ENCODE measurements around the gene RAB36. TPM values are rescaled to one million over a fixed set of nuclear protein-coding genes. Genes with fewer than 3 reads are reported as not detected.

RAB36 gene
- total RNA-seq, 1 experiment from 2014 or later, result 4.1 TPM

- Histone ChIP-seq H3K27ac (ENCODE audit: low read length) (no peak overlapping the region), H3K9me3 (ENCODE audit: control insufficient read depth, insufficient read depth, low read depth, low read length) (no peaks in the 10 kb centered on the region), H3K27me3 (ENCODE audit: control insufficient read depth, insufficient read depth, low read length) (no peaks in the 10 kb centered on the region), H3K36me3 (ENCODE audit: control insufficient read depth, insufficient read depth, low read length) (no peaks in the 10 kb centered on the region), H3K4me1 (ENCODE audit: control insufficient read depth, insufficient read depth, low read length) (no peaks in the 10 kb centered on the region), H3K4me3 (ENCODE audit: low read depth in 2 of 2, low read length in 2 of 2) (no peak overlapping the region)
- no TSS peak for BruUV-seq (replicated peaks)
- ATAC-seq (no peak), DNase-seq (ENCODE audit: low read depth, low spot score) (no peak)
- CTCF ChIA-PET, result no interaction called here
- in situ Hi-C loops (cut with HindIII; ENCODE audit: low pct_unique_long_range_greater_than_20kb, low sequenced_read_pairs), result no loop called here
- intact Hi-C loops (cut with micrococcal nuclease; ENCODE audit: unreplicated experiment), result no loop called here
- TF ChIP-seq SIN3A (IDR thresholded peaks at IDR 0.05; ENCODE audit: borderline replicate concordance, insufficient read depth, low read depth, low read length) (no peak), POLR2AphosphoS5 (IDR thresholded peaks at IDR 0.05; ENCODE audit: low read depth, low read length) (no peak), CTCF (IDR thresholded peaks at IDR 0.05) (no peak), REST (IDR thresholded peaks at IDR 0.05; ENCODE audit: insufficient read depth in 1 of 2, low read depth in 2 of 2, low read length in 1 of 2) (no peak), TCF7L2 (IDR thresholded peaks at IDR 0.05; ENCODE audit: low read depth, low read length) (no peak)
- POLR2A ChIA-PET, result no interaction called here
These were observed 47.3 kb downstream of the RAB36 start for GRCh38 chr22:23192558-23192957.

- intact Hi-C loops (cut with micrococcal nuclease; ENCODE audit: unreplicated experiment), result no loop called here
- Histone ChIP-seq H3K4me3 (ENCODE audit: low read depth in 2 of 2, low read length in 2 of 2) (no peak overlapping the region), H3K9me3 (ENCODE audit: control insufficient read depth, insufficient read depth, low read depth, low read length) (no peaks in the 10 kb centered on the region), H3K27ac (ENCODE audit: low read length) (no peak overlapping the region), H3K36me3 (ENCODE audit: control insufficient read depth, insufficient read depth, low read length) (no peaks in the 10 kb centered on the region), H3K4me1 (ENCODE audit: control insufficient read depth, insufficient read depth, low read length) (no peaks in the 10 kb centered on the region), H3K27me3 (ENCODE audit: control insufficient read depth, insufficient read depth, low read length) (no peaks in the 10 kb centered on the region)
- no TSS peak for BruUV-seq (replicated peaks)
- TF ChIP-seq POLR2AphosphoS5 (IDR thresholded peaks at IDR 0.05; ENCODE audit: low read depth, low read length), result no peak
- no peak for TF ChIP-seq SIN3A (IDR thresholded peaks at IDR 0.05; ENCODE audit: borderline replicate concordance, insufficient read depth, low read depth, low read length)
- TF ChIP-seq REST (IDR thresholded peaks at IDR 0.05; ENCODE audit: insufficient read depth in 1 of 2, low read depth in 2 of 2, low read length in 1 of 2), result no peak
- TF ChIP-seq CTCF (IDR thresholded peaks at IDR 0.05), result no peak
- no peak for TF ChIP-seq TCF7L2 (IDR thresholded peaks at IDR 0.05; ENCODE audit: low read depth, low read length)
- in situ Hi-C loops (cut with HindIII; ENCODE audit: low pct_unique_long_range_greater_than_20kb, low sequenced_read_pairs), result no loop called here
- DNase-seq (ENCODE audit: low read depth, low spot score) (no peak), ATAC-seq (no peak)
- ChIA-PET CTCF (no interaction called here), POLR2A (no interaction called here)
These were observed 48.0 kb downstream of the RAB36 start for GRCh38 chr22:23193196-23193827.

All from Panc1 (cell line).